ENCODE data around the gene AFF3. TPM values are rescaled to one million over a fixed set of nuclear protein-coding genes. Genes with fewer than 3 reads are reported as not detected.

AFF3 gene
- total and polyA plus RNA-seq, 10 of the 15 experiments (the other 5 are each of a cell fraction or from before 2014, with no cell fraction given) = 0.26 to 5.5 (median 3.0) TPM

- no peaks in the 10 kb centered on the region for H3K79me2 ChIP-seq (ENCODE audit: control insufficient read depth, insufficient read depth, low read length)
- H3K36me3 ChIP-seq (ENCODE audit: control insufficient read depth in 2 of 2, insufficient read depth in 2 of 2, low read length in 1 of 2) = no peaks in the 10 kb centered on the region; a peak in 1 of 4 replicates
- 73% methylated on average over 14 of the region's 14 CpGs for WGBS (ENCODE audit: insufficient coverage, insufficient replicate concordance, low lambda C conversion rate, missing lambda C conversion rate)
- TF ChIP-seq CBX5 (IDR thresholded peaks at IDR 0.05; ENCODE audit: low read depth) = no peak
- TF ChIP-seq MTA3 (IDR thresholded peaks at IDR 0.05; ENCODE audit: borderline replicate concordance, low read length) = no peak
- no peak for TF ChIP-seq HDGF (IDR thresholded peaks at IDR 0.05)
- TF ChIP-seq LARP7 (IDR thresholded peaks at IDR 0.05) = no peak
- TF ChIP-seq, protein P1, sequence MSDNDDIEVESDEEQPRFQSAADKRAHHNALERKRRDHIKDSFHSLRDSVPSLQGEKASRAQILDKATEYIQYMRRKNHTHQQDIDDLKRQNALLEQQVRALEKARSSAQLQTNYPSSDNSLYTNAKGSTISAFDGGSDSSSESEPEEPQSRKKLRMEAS (IDR thresholded peaks at IDR 0.05; ENCODE audit: low read depth, low read length) = no peak
- no peak overlapping the region for H3K27ac ChIP-seq (ENCODE audit: control insufficient read depth, insufficient read depth)
- H2AFZ ChIP-seq (ENCODE audit: control insufficient read depth, low read depth, low read length) = no peak overlapping the region
- in situ Hi-C loops (cut with MboI) = no loop called here
- SMC1A ChIA-PET (ENCODE audit: uncharacterized antibody, unreplicated experiment) = no interaction called here
- H4K20me1 ChIP-seq (ENCODE audit: control insufficient read depth, insufficient read depth) = no peaks in the 10 kb centered on the region
- no peak overlapping the region for H3K9ac ChIP-seq (ENCODE audit: control insufficient read depth, insufficient read depth, low read length)
- no peaks in the 10 kb centered on the region for H3K9me3 ChIP-seq (replicated peaks; ENCODE audit: control insufficient read depth, insufficient read depth, low read length)
- no peaks in the 10 kb centered on the region for H3K4me1 ChIP-seq (ENCODE audit: control insufficient read depth, insufficient read depth, low read length)
- no peak overlapping the region for H3K4me3 ChIP-seq
- CTCF ChIA-PET = interaction anchor here (1.3 kb wide), 1 partner anchor 9 kb away, joined by 3 read pairs; no protein-coding TSS in a partner anchor
- intact Hi-C loops (cut with micrococcal nuclease; ENCODE audit: unreplicated experiment) = no loop called here
- no peak for DNase-seq (ENCODE audit: low read depth, low spot score)
- RAD21 ChIA-PET (ENCODE audit: unreplicated experiment) = no interaction called here
- no peak for FAIRE-seq
- no peak overlapping the region for H3K4me2 ChIP-seq (ENCODE audit: control insufficient read depth, insufficient read depth)
- POLR2A ChIA-PET = no interaction called here
- H3K27me3 ChIP-seq (replicated peaks in 1 of 2; ENCODE audit: control insufficient read depth in 2 of 2, insufficient read depth in 2 of 2, low read length in 1 of 2) = no peaks in the 10 kb centered on the region; a peak in 1 of 4 replicates
- no peak for ATAC-seq
- BruUV-seq (replicated peaks) = no TSS peak
Measured at GRCh38 chr2:99700482-99701398, 441.6 kb downstream of the AFF3 start.

- no peak overlapping the region for H3K4me3 ChIP-seq
- DNase-seq (ENCODE audit: low read depth, low spot score) = no peak
- WGBS (ENCODE audit: insufficient coverage, insufficient replicate concordance, low lambda C conversion rate, missing lambda C conversion rate) = 31% methylated on average over 2 of the region's 2 CpGs
- in situ Hi-C loops (cut with MboI) = no loop called here
- no peaks in the 10 kb centered on the region for H3K4me1 ChIP-seq (ENCODE audit: control insufficient read depth, insufficient read depth, low read length)
- H3K79me2 ChIP-seq (ENCODE audit: control insufficient read depth, insufficient read depth, low read length) = no peaks in the 10 kb centered on the region
- no peaks in the 10 kb centered on the region; a peak in 1 of 4 replicates for H3K27me3 ChIP-seq (replicated peaks in 1 of 2; ENCODE audit: control insufficient read depth in 2 of 2, insufficient read depth in 2 of 2, low read length in 1 of 2)
- no TSS peak for BruUV-seq (replicated peaks)
- no peak overlapping the region for H3K9ac ChIP-seq (ENCODE audit: control insufficient read depth, insufficient read depth, low read length)
- POLR2A ChIA-PET = no interaction called here
- no peak overlapping the region for H3K4me2 ChIP-seq (ENCODE audit: control insufficient read depth, insufficient read depth)
- no peaks in the 10 kb centered on the region; a peak in 1 of 4 replicates for H3K36me3 ChIP-seq (ENCODE audit: control insufficient read depth in 2 of 2, insufficient read depth in 2 of 2, low read length in 1 of 2)
- SMC1A ChIA-PET (ENCODE audit: uncharacterized antibody, unreplicated experiment) = no interaction called here
- no peaks in the 10 kb centered on the region for H4K20me1 ChIP-seq (ENCODE audit: control insufficient read depth, insufficient read depth)
- no peak overlapping the region for H3K27ac ChIP-seq (ENCODE audit: control insufficient read depth, insufficient read depth)
- no peak for FAIRE-seq
- TF ChIP-seq KDM1A (IDR thresholded peaks at IDR 0.05; ENCODE audit: borderline replicate concordance) = no peak
- no peak for TF ChIP-seq SREBF1 (IDR thresholded peaks at IDR 0.05; ENCODE audit: low read length)
- no peak for TF ChIP-seq ZNF274 (IDR thresholded peaks at IDR 0.05; ENCODE audit: insufficient read depth, insufficient read length)
- TF ChIP-seq EED (IDR thresholded peaks at IDR 0.05; ENCODE audit: low read depth) = no peak
- no peak for TF ChIP-seq NR2C2 (IDR thresholded peaks at IDR 0.05; ENCODE audit: borderline replicate concordance, control insufficient read depth, insufficient read length, low read depth)
- TF ChIP-seq BCL11A (IDR thresholded peaks at IDR 0.05; ENCODE audit: low read depth, low read length) = no peak
- TF ChIP-seq, protein P2, sequence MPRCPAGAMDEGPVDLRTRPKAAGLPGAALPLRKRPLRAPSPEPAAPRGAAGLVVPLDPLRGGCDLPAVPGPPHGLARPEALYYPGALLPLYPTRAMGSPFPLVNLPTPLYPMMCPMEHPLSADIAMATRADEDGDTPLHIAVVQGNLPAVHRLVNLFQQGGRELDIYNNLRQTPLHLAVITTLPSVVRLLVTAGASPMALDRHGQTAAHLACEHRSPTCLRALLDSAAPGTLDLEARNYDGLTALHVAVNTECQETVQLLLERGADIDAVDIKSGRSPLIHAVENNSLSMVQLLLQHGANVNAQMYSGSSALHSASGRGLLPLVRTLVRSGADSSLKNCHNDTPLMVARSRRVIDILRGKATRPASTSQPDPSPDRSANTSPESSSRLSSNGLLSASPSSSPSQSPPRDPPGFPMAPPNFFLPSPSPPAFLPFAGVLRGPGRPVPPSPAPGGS (IDR thresholded peaks at IDR 0.05; ENCODE audit: borderline replicate concordance, insufficient read depth, low read depth, low read length, poor library complexity, severe bottlenecking) = no peak
- no peak for TF ChIP-seq SIN3A (IDR thresholded peaks at IDR 0.05; ENCODE audit: low read depth, low read length)
- TF ChIP-seq RAD21 (IDR thresholded peaks at IDR 0.05; ENCODE audit: insufficient read depth, low read depth, low read length) = no peak
- TF ChIP-seq MXI1 (IDR thresholded peaks at IDR 0.05; ENCODE audit: low read depth, low read length) = no peak
- intact Hi-C loops (cut with micrococcal nuclease; ENCODE audit: unreplicated experiment) = no loop called here
- RAD21 ChIA-PET (ENCODE audit: unreplicated experiment) = no interaction called here
- no peak overlapping the region for H2AFZ ChIP-seq (ENCODE audit: control insufficient read depth, low read depth, low read length)
- CTCF ChIA-PET = interaction anchor here (1.7 kb wide), 1 partner anchor 9 kb away, joined by 3 read pairs; no protein-coding TSS in a partner anchor
- H3K9me3 ChIP-seq (replicated peaks; ENCODE audit: control insufficient read depth, insufficient read depth, low read length) = no peaks in the 10 kb centered on the region
- ATAC-seq = no peak
Measured at GRCh38 chr2:99698896-99699295, 443.5 kb downstream of the AFF3 start.

All from GM12878 (cell line).